Thyroid gland (tissue), 4 donors: ENCODE results near the gene P2RX4.

Experiments used
- POLR2A ChIP-seq, 2 donors: fragments of 450-650 bp; IDR thresholded peaks; one replicate each; pipeline ENCODE4 v1.6.1; 2017; ENCODE audit warnings: antibody characterized with exemption in 2 of 2, mild to moderate bottlenecking in 2 of 2, moderate library complexity in 1 of 2
- TF ChIP-seq, protein P1 (sequence below), 6 experiments: fragments of 200-600 bp in 3 of 6; fragments of 450-650 bp in 3 of 6; sonication (generic) in 3 of 6; IDR thresholded peaks; one replicate each; pipeline ENCODE4 v1.5.1; 2016 to 2019; ENCODE audit warnings: antibody characterized with exemption in 6 of 6, mild to moderate bottlenecking in 2 of 6, inconsistent platforms in 1 of 6, moderate library complexity in 1 of 6

- TF ChIP-seq, protein P1, sequence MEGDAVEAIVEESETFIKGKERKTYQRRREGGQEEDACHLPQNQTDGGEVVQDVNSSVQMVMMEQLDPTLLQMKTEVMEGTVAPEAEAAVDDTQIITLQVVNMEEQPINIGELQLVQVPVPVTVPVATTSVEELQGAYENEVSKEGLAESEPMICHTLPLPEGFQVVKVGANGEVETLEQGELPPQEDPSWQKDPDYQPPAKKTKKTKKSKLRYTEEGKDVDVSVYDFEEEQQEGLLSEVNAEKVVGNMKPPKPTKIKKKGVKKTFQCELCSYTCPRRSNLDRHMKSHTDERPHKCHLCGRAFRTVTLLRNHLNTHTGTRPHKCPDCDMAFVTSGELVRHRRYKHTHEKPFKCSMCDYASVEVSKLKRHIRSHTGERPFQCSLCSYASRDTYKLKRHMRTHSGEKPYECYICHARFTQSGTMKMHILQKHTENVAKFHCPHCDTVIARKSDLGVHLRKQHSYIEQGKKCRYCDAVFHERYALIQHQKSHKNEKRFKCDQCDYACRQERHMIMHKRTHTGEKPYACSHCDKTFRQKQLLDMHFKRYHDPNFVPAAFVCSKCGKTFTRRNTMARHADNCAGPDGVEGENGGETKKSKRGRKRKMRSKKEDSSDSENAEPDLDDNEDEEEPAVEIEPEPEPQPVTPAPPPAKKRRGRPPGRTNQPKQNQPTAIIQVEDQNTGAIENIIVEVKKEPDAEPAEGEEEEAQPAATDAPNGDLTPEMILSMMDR (IDR thresholded peaks at IDR 0.05): no peak
- no peak for TF ChIP-seq POLR2A (IDR thresholded peaks at IDR 0.05)
Observed at GRCh38 chr12:121222847-121223246, 12.9 kb downstream of the P2RX4 start.
